Measurements from ENCODE around the gene GMPS. TPM values are rescaled to one million over a fixed set of nuclear protein-coding genes. Genes with fewer than 3 reads are reported as not detected.

Gene GMPS
- total RNA-seq, 4 donors from 2014 or later = 20.7 to 37.0 (median 25.5) TPM

Other genes starting within 250 kb of the GMPS start
- gene PLCH1, start 125.6 kb upstream of the GMPS start, total RNA-seq = 1 to 10 TPM in 1 of 4 donors, under 1 TPM in 3; 0.12 to 3.2 (median 0.23) TPM
- gene C3orf33, start 64.4 kb upstream of the GMPS start, total RNA-seq = 1 to 10 TPM; 1.1 to 2.2 (median 1.7) TPM
- 10 to 100 TPM; 16.1 to 30.4 (median 26.8) TPM for gene SLC33A1, start 16.2 kb upstream of the GMPS start, total RNA-seq
- gene KCNAB1, start 249.9 kb downstream of the GMPS start, total RNA-seq = 10 to 100 TPM in 1 of 4 donors, 1 to 10 TPM in 3; 2.2 to 12.6 (median 5.7) TPM

All from omental fat pad (tissue), 4 donors.